Iris pigment epithelial cell (primary cell): ENCODE data around the gene CELSR3.

Experiments
- DNase-seq: peaks from one replicate; pipeline ENCODE4 v3.0.0-alpha.2; 2011; ENCODE audit warnings: low read depth

CELSR3 gene

GRCh38 chr3:48633743-48634142, 28.9 kb downstream of the CELSR3 start:
- DNase-seq = no peak

GRCh38 chr3:48633256-48633655, 29.4 kb downstream of the CELSR3 start:
- DNase-seq = no peak

- no peak for DNase-seq
Observed at GRCh38 chr3:48631516-48632448, 30.9 kb downstream of the CELSR3 start.

- no peak for DNase-seq
Observed at GRCh38 chr3:48630833-48631232, 31.9 kb downstream of the CELSR3 start.

GRCh38 chr3:48630407-48630806, 32.3 kb downstream of the CELSR3 start:
- DNase-seq = no peak

- no peak for DNase-seq
Observed at GRCh38 chr3:48629894-48630293, 32.8 kb downstream of the CELSR3 start.

GRCh38 chr3:48628277-48629017, 34.2 kb downstream of the CELSR3 start:
- no peak for DNase-seq

GRCh38 chr3:48625600-48625999, 37.1 kb downstream of the CELSR3 start:
- no peak for DNase-seq

- DNase-seq = no peak
Observed at GRCh38 chr3:48624767-48625166, 37.9 kb downstream of the CELSR3 start.

- DNase-seq = no peak
Observed at GRCh38 chr3:48623851-48624547, 38.7 kb downstream of the CELSR3 start.

GRCh38 chr3:48621461-48621869, 41.2 kb downstream of the CELSR3 start, which contains the start of gene TMEM89:
TSS of gene TMEM89 (minus strand) at chr3:48621769. CDS start at chr3:48621756, 13 bp downstream.
- no peak for DNase-seq

- no peak for DNase-seq
Observed at GRCh38 chr3:48619541-48620524, 42.9 kb downstream of the CELSR3 start.

- no peak for DNase-seq
Observed at GRCh38 chr3:48617559-48617958, 45.1 kb downstream of the CELSR3 start.

GRCh38 chr3:48614044-48614443, 48.6 kb downstream of the CELSR3 start:
- peak; percentile 82 for DNase-seq

- no peak for DNase-seq
Observed at GRCh38 chr3:48612309-48612708, 50.4 kb downstream of the CELSR3 start.

GRCh38 chr3:48609088-48610005, 53.3 kb downstream of the CELSR3 start, which contains the start of gene UQCRC1:
TSS of gene UQCRC1 (minus strand) at chr3:48609646. CDS start at chr3:48609620, 26 bp downstream.
- DNase-seq = peak; percentile 90

- peak; percentile 16 for DNase-seq
Observed at GRCh38 chr3:48607519-48607918, 55.2 kb downstream of the CELSR3 start.

- no peak for DNase-seq
Observed at GRCh38 chr3:48601622-48601994, 61.1 kb downstream of the CELSR3 start.

GRCh38 chr3:48600711-48601621, 61.7 kb downstream of the CELSR3 start:
- no peak for DNase-seq
